Thymus (tissue), 11 donors: ENCODE measurements around the gene PA2G4. TPM values are rescaled to one million over a fixed set of nuclear protein-coding genes. Genes with fewer than 3 reads are reported as not detected.

Source experiments
- DNase-seq, 9 donors: peaks; one replicate each; pipeline ENCODE4 v3.0.0-alpha.2; 2013; ENCODE audit warnings: low spot score in 9 of 9, low read depth in 6 of 9, missing footprints in 1 of 9
- H3K27ac ChIP-seq, 2 donors: one replicate each; pipeline ENCODE4 v1.5.1; 2013; ENCODE audit warnings: control low read depth in 1 of 2, low read depth in 1 of 2, low read length in 1 of 2, mild to moderate bottlenecking in 1 of 2, moderate library complexity in 1 of 2
- H3K27me3 ChIP-seq, 2 donors: one replicate each; pipeline ENCODE4 v1.5.1; 2013; ENCODE audit warnings: low read length in 1 of 2; ENCODE audit not compliant: control insufficient read depth in 2 of 2, insufficient read depth in 1 of 2
- H3K36me3 ChIP-seq, 2 donors: one replicate each; pipeline ENCODE4 v1.5.1; 2013; ENCODE audit warnings: low read length in 1 of 2, mild to moderate bottlenecking in 1 of 2, moderate library complexity in 1 of 2; ENCODE audit not compliant: control insufficient read depth in 2 of 2, insufficient read depth in 2 of 2
- H3K4me1 ChIP-seq, 2 donors: one replicate each; pipeline ENCODE4 v1.5.1; 2013; ENCODE audit warnings: low read length in 2 of 2; ENCODE audit not compliant: control insufficient read depth in 2 of 2, insufficient read depth in 2 of 2
- H3K4me3 ChIP-seq, 2 donors: one replicate each; pipeline ENCODE4 v1.5.1; 2013; ENCODE audit warnings: low read length in 2 of 2, control low read depth in 1 of 2, mild to moderate bottlenecking in 1 of 2
- H3K9me3 ChIP-seq, 2 donors: one replicate each; pipeline ENCODE4 v1.5.1; 2013; ENCODE audit warnings: low read length in 1 of 2, mild to moderate bottlenecking in 1 of 2; ENCODE audit not compliant: control insufficient read depth in 2 of 2, insufficient read depth in 1 of 2
- WGBS: extraction: QIAGEN DNeasy Blood & Tissue Kit; methylation state at CpG from one replicate; pipeline ENCODE4 v1.1.7; 2013; 5-methylcytosine and 5-hydroxymethylcytosine counted together
- polyA plus RNA-seq: library from polyadenylated mRNA; stranded (reverse); fragments of 200-250 nt; gene quantifications from one replicate; pipeline ENCODE4 v1.2.3, GENCODE V29; 2013
- total RNA-seq: library from RNA; stranded (reverse); fragments of 120-200 nt; gene quantifications from one replicate; pipeline ENCODE4 v1.2.4, GENCODE V29; 2013
- donor health status: healthy.

Gene PA2G4
- total and polyA plus RNA-seq, 2 donors: 67.9 to 170 TPM

DNA sequence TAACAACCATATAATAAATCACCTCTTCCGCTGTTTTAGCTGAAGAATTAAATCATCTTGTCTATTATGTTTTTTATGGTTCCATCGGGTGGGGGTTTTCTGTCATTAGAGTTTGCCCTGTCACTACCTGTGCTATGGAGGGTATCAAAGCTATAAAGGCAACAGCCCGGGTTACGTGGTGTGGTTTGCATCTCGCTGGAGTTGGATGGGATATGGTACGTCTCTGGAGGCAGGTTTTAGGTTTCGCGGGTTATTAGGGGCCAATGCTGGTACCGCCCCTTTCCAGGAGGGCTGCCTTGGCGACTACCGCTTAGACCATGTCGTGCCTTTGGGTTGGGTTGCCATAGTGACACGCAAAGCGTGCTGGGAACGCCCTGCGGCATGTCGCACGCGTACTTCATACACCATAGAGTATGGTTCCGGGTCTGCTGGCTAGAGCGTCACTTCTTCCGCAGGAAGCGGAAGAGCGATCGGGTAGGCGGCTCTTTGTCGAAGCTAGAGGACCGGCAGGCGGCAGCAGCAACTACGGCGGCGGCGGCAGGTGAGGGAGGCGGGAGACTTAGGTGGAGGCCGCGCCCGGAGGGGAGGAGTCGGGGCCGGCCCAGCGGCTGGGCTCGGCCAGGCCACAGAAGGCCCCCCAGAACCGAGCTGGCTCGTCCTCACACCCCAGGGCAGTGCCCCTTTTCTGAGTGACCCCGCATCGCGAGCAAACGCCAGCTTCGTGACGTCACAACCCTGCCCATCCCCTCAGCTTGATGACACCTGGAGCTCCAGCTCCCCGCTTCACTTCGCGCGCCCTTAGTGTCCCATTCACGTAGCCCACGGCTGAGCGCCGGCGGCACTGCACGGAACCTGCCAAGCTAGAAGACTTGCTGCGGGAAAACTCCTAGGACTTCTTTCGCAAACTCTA, 13.7 kb downstream of the PA2G4 start, which contains the start of gene ZC3H10:
Gene ZC3H10, plus strand, starts transcription at position 489 of the 910 bp plus-strand sequence. CDS start 2,297 bp downstream, outside the sequence.
- DNase-seq: peak; percentile 94 to 99 (median 98)
- WGBS: under 1% methylated on average over 61 of the region's 61 CpGs
- Histone ChIP-seq H3K4me1 (peaks cover 10 to 27% of the 10 kb centered on the region in 2 donors), H3K27ac (peak within 1 kb of the TSS; percentile 85 to 95), H3K27me3 (no peaks in the 10 kb centered on the region), H3K9me3 (peaks cover 0 to 5% of the 10 kb centered on the region in 2 donors), H3K4me3 (peak within 1 kb of the TSS; percentile 71 to 88), H3K36me3 (peaks cover 21 to 34% of the 10 kb centered on the region in 2 donors)

GRCh38 chr12:56118688-56119357, 14.5 kb downstream of the PA2G4 start:
- H3K9me3 ChIP-seq: peaks cover 0 to 5% of the 10 kb centered on the region in 2 donors
- 14% methylated on average over 13 of the region's 13 CpGs for WGBS
- H3K27me3 ChIP-seq: no peaks in the 10 kb centered on the region
- H3K36me3 ChIP-seq: peaks cover 14 to 31% of the 10 kb centered on the region in 2 donors
- H3K4me3 ChIP-seq: peak overlapping the region; percentile 69 to 71
- peaks cover 10 to 27% of the 10 kb centered on the region in 2 donors for H3K4me1 ChIP-seq
- H3K27ac ChIP-seq: peak overlapping the region; percentile 85 to 95
- no peak for DNase-seq

GRCh38 chr12:56119361-56119796, 15.0 kb downstream of the PA2G4 start:
- Histone ChIP-seq H3K36me3 (peaks cover 14 to 30% of the 10 kb centered on the region in 2 donors), H3K27me3 (no peaks in the 10 kb centered on the region), H3K4me1 (peaks cover 10 to 27% of the 10 kb centered on the region in 2 donors), H3K27ac (peak overlapping the region in 1 of 2 donors; percentile 95), H3K4me3 (peak overlapping the region in 1 of 2 donors; percentile 11), H3K9me3 (peaks cover 0 to 5% of the 10 kb centered on the region in 2 donors)
- DNase-seq: peak in 5 of 9 donors; percentile 62 to 81 (median 67)
- WGBS: 0% methylated on average over 2 of the region's 2 CpGs

GRCh38 chr12:56120158-56120846, 15.9 kb downstream of the PA2G4 start:
- DNase-seq: no peak
- no peaks in the 10 kb centered on the region for H3K27me3 ChIP-seq
- peaks cover 14 to 30% of the 10 kb centered on the region in 2 donors for H3K36me3 ChIP-seq
- H3K4me1 ChIP-seq: peaks cover 10 to 29% of the 10 kb centered on the region in 2 donors
- WGBS: 98% methylated on average over 17 of the region's 17 CpGs
- no peak overlapping the region for H3K4me3 ChIP-seq
- H3K9me3 ChIP-seq: peaks cover 0 to 4% of the 10 kb centered on the region in 2 donors
- no peak overlapping the region for H3K27ac ChIP-seq

GRCh38 chr12:56121204-56121870, 17.0 kb downstream of the PA2G4 start:
- Histone ChIP-seq H3K27ac (no peak overlapping the region), H3K9me3 (no peaks in the 10 kb centered on the region), H3K27me3 (no peaks in the 10 kb centered on the region), H3K4me3 (no peak overlapping the region), H3K36me3 (peaks cover 14 to 30% of the 10 kb centered on the region in 2 donors), H3K4me1 (peaks cover 11 to 34% of the 10 kb centered on the region in 2 donors)
- WGBS: 97% methylated on average over 11 of the region's 11 CpGs
- DNase-seq: no peak

GRCh38 chr12:56122637-56123036, 18.3 kb downstream of the PA2G4 start:
- no peak for DNase-seq

DNA sequence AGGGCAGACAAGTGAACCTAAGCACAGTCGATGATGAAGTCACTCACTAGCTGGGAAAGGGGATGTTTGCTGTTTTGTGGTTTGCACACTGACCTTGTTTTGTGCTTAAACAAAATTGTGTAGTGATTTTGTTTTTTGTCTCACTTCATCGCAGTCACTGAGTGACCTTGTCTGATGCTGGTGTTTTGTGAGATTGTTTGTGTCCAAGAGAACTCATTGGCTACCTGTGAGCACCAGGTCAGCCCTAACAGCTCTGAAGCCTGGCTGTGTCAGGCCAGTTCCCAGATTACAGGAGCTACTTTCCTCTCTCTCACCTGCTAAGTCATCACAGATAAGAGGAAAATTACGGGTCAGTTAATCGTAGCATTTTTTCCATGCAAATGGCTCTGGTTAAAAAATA, 19.8 kb downstream of the PA2G4 start:
- H3K9me3 ChIP-seq: no peaks in the 10 kb centered on the region
- H3K27me3 ChIP-seq: no peaks in the 10 kb centered on the region
- no peak overlapping the region for H3K4me3 ChIP-seq
- H3K27ac ChIP-seq: no peak overlapping the region
- 96% methylated on average over 4 of the region's 4 CpGs for WGBS
- H3K4me1 ChIP-seq: peaks cover 16 to 35% of the 10 kb centered on the region in 2 donors
- no peak for DNase-seq
- peaks cover 14 to 27% of the 10 kb centered on the region in 2 donors for H3K36me3 ChIP-seq

More at GRCh38 chr12:56122637-56123036, 18.3 kb downstream of the PA2G4 start:
- no peaks in the 10 kb centered on the region for H3K9me3 ChIP-seq
- no peak overlapping the region for H3K4me3 ChIP-seq
- H3K27ac ChIP-seq: no peak overlapping the region
- no peaks in the 10 kb centered on the region for H3K27me3 ChIP-seq
- peaks cover 22 to 46% of the 10 kb centered on the region in 2 donors for H3K4me1 ChIP-seq
- peaks cover 14 to 29% of the 10 kb centered on the region in 2 donors for H3K36me3 ChIP-seq
- WGBS: 98% methylated on average over 2 of the region's 2 CpGs

DNA sequence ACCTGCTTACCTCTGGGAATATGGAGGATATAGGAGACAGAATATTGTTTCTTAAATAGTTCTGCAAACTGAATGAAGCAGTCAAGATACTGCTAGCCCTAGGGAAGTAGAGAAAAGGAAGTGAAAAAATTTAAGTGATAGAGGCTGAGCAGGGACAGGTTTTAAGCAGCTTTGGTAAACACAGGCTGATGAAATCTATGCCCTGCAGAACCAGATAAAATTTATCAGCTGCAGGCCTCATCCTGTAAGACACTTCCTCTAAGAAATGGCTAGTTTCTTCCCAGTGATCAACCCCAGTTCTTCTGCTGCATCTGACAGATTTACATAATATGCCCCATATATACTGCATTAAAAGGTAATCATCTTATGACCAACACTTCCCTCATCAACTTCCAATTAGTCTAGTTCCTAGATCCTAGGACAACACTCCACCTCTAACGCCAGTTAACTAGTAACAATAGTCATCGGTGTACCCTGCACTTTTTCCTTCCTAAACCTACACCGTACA, 22.4 kb downstream of the PA2G4 start:
- peak overlapping the region; percentile 85 to 93 for H3K27ac ChIP-seq

More for the DNA sequence above, 22.4 kb downstream of the PA2G4 start:
- Histone ChIP-seq H3K9me3 (peaks cover 0 to 7% of the 10 kb centered on the region in 2 donors), H3K27me3 (no peaks in the 10 kb centered on the region), H3K36me3 (peaks cover 15 to 25% of the 10 kb centered on the region in 2 donors), H3K4me3 (peak overlapping the region in 1 of 2 donors; percentile 63), H3K4me1 (peaks cover 19 to 45% of the 10 kb centered on the region in 2 donors)
- DNase-seq: no peak
- 59% methylated on average over 3 of the region's 3 CpGs for WGBS
